GM12874 (cell line): ENCODE measurements around the gene PKD1L1.

ENCODE experiments used
- TF ChIP-seq, protein P1 (sequence below): IDR thresholded peaks from 2 replicates; pipeline ENCODE4 v1.5.1; 2011; ENCODE audit warnings: low read depth, mild to moderate bottlenecking, control low read depth, low read length, moderate library complexity; ENCODE audit not compliant: insufficient read depth

Gene PKD1L1

DNA sequence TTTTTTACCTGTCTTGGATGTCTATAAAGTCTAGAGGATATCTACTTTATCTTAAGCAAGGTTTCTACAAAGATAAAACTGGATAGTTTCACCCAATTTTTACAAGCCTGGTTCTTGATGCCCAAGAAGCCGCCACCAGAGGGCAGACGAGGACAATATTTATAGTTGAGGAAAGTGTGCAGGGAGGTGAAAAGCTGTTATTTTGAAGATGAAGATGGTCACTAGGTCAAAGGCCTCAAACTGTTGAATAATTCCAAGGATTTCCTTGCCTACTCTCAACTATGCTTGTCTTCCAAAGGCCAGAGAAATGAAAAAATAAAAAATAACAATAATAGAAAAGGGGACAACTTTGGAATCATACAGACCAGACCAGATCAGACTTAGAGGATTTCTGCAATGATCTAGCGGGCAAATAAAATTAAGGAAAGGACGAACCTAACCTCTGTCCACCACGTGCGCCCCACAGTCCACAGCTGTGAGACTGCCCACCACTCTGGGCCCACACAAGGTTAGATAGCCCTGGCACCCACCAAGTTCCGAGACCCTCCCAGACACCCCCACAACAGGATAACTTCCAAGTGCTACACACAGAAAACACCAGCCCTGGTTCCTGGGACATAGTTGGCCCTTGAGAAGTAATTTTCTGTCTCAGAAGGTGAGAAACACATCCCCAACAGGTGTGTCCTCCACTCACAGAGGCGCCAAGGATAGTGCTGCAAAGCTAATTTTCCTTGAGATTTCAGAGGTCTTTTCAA is 2.8 kb downstream of the PKD1L1 start:
- TF ChIP-seq, protein P1, sequence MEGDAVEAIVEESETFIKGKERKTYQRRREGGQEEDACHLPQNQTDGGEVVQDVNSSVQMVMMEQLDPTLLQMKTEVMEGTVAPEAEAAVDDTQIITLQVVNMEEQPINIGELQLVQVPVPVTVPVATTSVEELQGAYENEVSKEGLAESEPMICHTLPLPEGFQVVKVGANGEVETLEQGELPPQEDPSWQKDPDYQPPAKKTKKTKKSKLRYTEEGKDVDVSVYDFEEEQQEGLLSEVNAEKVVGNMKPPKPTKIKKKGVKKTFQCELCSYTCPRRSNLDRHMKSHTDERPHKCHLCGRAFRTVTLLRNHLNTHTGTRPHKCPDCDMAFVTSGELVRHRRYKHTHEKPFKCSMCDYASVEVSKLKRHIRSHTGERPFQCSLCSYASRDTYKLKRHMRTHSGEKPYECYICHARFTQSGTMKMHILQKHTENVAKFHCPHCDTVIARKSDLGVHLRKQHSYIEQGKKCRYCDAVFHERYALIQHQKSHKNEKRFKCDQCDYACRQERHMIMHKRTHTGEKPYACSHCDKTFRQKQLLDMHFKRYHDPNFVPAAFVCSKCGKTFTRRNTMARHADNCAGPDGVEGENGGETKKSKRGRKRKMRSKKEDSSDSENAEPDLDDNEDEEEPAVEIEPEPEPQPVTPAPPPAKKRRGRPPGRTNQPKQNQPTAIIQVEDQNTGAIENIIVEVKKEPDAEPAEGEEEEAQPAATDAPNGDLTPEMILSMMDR = peak; percentile 55

DNA sequence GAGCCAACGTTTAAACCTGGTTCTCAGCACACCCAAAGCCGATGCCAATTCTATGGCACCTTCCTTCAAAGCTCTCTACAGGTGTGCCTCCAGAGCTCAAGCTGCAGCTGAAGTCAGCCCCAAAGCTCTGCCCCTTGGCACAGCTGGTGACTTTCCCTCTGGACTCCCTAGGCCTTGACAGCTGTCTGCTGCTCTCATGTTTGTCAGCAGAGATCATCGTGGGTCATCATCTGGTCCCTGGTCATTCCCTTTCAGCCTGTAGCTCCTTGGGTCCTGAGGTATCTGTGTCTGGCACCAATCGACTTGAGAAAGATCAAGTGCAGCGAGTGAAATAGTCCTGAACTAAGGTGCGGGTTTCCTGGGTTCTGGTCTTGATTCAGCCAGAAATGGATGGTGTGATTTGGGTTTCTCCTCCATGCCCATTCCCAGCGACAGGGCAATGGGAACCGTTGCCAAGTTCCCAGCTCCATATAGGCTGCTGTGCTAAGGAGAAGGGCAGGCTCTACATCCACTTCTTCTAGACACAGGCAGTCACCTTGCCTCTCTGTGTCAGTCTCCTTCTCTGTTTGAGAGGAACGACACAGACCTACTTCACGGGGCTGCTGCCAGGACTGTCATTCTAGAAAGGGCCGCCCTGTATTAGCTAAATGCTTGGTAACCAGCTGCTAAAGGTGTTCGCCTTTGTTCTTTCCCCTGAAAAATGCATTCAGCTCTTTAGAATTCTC is 3.6 kb downstream of the PKD1L1 start:
- TF ChIP-seq, protein P1 = no peak

DNA sequence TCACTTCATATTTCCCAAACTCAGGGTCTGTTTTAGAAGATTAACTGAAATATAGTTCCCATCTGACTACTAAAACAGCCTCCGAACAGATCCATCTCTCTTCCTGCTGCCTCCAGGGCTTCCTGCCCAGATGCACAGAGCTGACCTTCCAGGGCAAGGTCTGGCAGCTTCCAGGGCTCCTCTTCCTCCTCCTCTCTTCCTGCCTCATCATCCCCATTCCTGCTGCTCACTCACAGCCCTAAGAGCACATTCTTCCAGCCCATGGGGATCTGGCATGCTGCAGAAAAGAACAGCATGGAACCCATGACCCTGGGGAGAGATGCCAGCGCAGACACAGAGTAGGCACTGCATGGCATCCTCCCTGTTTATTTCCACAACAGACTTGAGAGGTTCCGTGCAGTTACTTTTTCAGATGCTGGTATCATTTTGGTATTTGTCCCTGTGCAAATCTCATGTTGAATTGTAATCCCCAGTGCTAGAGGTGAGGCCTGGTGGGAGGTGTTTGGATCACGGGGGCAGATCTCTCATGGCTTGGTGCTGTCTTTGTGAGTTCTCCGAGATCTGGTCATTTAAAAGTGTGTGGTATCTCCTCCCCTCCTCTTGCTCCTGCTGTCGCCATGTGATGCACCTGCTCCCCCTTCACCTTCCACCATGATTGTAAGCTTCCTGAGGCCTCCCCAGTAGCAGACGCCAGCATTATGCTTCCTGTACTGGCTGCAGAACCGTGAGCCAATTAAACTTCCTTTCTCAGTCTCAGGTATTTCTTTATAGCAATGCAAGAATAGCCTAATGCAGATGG is 4.4 kb downstream of the PKD1L1 start:
- TF ChIP-seq, protein P1 = no peak

DNA sequence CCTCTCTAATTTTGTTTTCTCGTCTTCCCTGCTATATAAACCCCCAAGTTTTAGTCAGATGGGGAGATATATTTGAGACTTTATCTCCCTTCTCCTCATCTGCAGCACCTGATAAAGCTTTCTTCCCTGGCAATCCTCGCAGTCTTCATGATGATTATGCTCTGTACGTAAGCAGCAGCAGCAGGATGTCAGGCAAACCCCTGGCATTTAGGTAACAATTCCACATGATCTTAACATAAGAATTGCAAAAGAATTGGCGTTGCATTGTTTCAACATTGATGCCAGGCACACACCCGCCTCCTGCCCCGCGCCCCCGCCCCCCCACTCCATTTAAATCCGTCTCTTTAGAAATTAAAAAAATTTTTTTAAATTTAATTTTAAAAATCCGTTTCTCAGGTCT is 6.1 kb downstream of the PKD1L1 start:
- TF ChIP-seq, protein P1 = no peak

DNA sequence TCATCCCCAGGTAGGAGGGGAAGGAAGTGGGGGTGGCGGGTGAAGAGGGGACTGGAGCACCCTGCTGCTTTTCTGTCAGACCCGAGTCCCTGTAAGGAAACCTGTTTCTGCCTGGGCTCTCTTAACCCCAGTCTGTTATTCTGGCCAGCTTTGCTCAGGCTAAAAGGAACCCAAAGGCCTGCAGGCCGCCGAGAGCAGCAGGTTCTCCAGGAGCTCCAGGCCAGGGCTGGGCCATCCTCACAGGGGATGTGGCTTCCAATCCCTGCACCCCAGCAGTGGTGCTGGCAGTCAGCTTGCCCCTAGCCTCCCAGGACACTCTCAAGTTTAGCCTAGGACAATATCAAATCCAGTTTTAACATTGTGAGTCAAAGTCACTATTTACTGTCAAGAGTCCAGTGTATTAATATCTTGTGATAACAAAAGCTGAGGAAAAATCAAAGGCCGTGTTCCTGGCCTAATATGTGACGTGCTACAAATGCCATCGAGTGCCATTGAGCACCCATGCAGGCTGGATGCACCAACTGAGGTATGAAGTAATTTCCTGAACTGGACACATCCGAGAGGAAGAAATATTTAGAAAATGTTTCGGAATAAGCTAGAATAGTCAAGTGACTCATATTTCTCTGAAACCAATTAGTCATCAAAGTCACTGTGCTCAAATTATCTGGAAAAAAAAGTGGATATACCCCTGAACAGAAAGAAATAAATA is 7.0 kb downstream of the PKD1L1 start:
- TF ChIP-seq, protein P1 = no peak

DNA sequence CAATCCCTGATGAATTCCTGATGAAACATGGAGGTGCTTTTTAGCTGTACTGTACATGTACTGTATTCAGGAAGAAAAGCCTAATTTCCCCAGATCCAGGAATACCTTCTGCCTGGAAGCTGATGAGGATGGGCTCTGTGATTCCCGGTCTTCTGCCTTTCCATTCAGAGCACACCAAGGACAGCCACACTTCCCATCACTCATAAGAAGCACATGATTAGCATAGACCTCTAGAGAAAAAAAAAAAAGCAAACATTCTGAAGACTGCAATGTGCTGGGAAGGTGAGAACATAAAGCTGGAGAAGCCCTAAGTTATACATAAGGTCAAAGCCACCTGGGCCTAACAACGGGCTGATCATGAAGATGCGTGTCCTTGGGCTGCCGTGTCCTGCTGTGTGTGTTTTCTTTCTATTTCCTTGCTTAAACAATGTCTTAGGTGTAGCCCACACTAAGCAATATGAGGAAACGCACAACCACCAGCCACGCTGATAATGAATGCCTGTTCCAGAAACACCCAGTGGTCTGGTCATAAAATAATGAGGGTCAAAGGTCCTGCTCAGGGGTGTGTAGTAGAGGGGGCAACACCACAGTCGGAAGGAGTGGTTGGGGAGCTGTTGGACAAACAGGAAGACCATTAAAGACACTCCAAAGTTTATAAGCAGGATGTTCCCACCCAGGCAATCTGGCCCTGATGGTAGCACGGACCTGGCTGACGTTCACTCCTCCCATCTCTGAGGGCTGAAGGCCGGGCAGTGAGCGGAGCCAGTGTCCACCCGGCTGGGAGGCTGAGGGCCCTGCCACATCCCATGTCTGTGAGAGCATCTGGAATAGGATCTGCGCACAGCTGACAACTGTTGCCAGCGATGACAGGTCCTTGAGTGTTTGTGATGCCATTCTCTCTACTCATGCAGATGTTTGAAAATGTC is 7.9 kb downstream of the PKD1L1 start:
- TF ChIP-seq, protein P1 = no peak
